ENCODE results near the gene SLX9.

The SLX9 gene

GRCh38 chr21:44988607-44989536 lies 49.0 kb downstream of the SLX9 start:
- no peak for DNase-seq (ENCODE audit: low read depth in 1 of 2, low spot score in 1 of 2)

GRCh38 chr21:44989537-44989886 lies 49.7 kb downstream of the SLX9 start:
- no peak for DNase-seq (ENCODE audit: low read depth in 1 of 2, low spot score in 1 of 2)

- DNase-seq (ENCODE audit: low read depth in 1 of 2, low spot score in 1 of 2): no peak
These were observed 50.3 kb downstream of the SLX9 start for GRCh38 chr21:44989943-44990780.

- no peak for DNase-seq (ENCODE audit: low read depth in 1 of 2, low spot score in 1 of 2)
These were observed 51.1 kb downstream of the SLX9 start for GRCh38 chr21:44990921-44991320.

- DNase-seq (ENCODE audit: low read depth in 1 of 2, low spot score in 1 of 2): no peak
These were observed 52.0 kb downstream of the SLX9 start for GRCh38 chr21:44991538-44992483.

GRCh38 chr21:44992608-44993031 lies 52.8 kb downstream of the SLX9 start:
- no peak for DNase-seq (ENCODE audit: low read depth in 1 of 2, low spot score in 1 of 2)

- no peak for DNase-seq (ENCODE audit: low read depth in 1 of 2, low spot score in 1 of 2)
These were observed 53.7 kb downstream of the SLX9 start for GRCh38 chr21:44993321-44994046.

- no peak for DNase-seq (ENCODE audit: low read depth in 1 of 2, low spot score in 1 of 2)
These were observed 54.3 kb downstream of the SLX9 start for GRCh38 chr21:44994047-44994694.

- DNase-seq (ENCODE audit: low read depth in 1 of 2, low spot score in 1 of 2): no peak
These were observed 55.0 kb downstream of the SLX9 start for GRCh38 chr21:44994695-44995342.

- DNase-seq (ENCODE audit: low read depth in 1 of 2, low spot score in 1 of 2): no peak
These were observed 55.6 kb downstream of the SLX9 start for GRCh38 chr21:44995343-44995941.

- DNase-seq (ENCODE audit: low read depth in 1 of 2, low spot score in 1 of 2): no peak
These were observed 56.3 kb downstream of the SLX9 start for GRCh38 chr21:44996096-44996495.

GRCh38 chr21:44996501-44996921 lies 56.7 kb downstream of the SLX9 start:
- DNase-seq (ENCODE audit: low read depth in 1 of 2, low spot score in 1 of 2): no peak

GRCh38 chr21:44996983-44997936 lies 57.4 kb downstream of the SLX9 start:
- no peak for DNase-seq (ENCODE audit: low read depth in 1 of 2, low spot score in 1 of 2)

GRCh38 chr21:44998086-44998620 lies 58.3 kb downstream of the SLX9 start:
- DNase-seq (ENCODE audit: low read depth in 1 of 2, low spot score in 1 of 2): no peak

GRCh38 chr21:44998621-44999427 lies 59.0 kb downstream of the SLX9 start:
- DNase-seq (ENCODE audit: low read depth in 1 of 2, low spot score in 1 of 2): no peak

- no peak for DNase-seq (ENCODE audit: low read depth in 1 of 2, low spot score in 1 of 2)
These were observed 59.7 kb downstream of the SLX9 start for GRCh38 chr21:44999428-44999971.

Measured in stimulated activated CD4-positive, alpha-beta T cell treated with anti-CD3 and anti-CD28 coated beads, Interleukin-15, amount 100 ng/mL, for 1 hour (primary cell).